Activated CD4-positive, CD25-positive, alpha-beta regulatory T cell treated with anti-CD3 and anti-CD28 coated beads, Interleukin-2, amount 50 U/mL, for 24 hours (primary cell): ENCODE results near the gene KRTAP5-6.

Experiments
- ATAC-seq, 2 donors: fragments of 150-1000 bp; cut with Tn5 transposase; one replicate each; pipeline ENCODE4 v1.10.0; 2021; ENCODE audit warnings: mild to moderate bottlenecking in 1 of 2, moderate library complexity in 1 of 2

The KRTAP5-6 gene

GRCh38 chr11:1733716-1734640 lies 37.0 kb downstream of the KRTAP5-6 start:
- ATAC-seq: no peak

- no peak for ATAC-seq
Observed at GRCh38 chr11:1734641-1735081, 37.7 kb downstream of the KRTAP5-6 start.

GRCh38 chr11:1735271-1735670 lies 38.3 kb downstream of the KRTAP5-6 start:
- ATAC-seq: no peak

DNA sequence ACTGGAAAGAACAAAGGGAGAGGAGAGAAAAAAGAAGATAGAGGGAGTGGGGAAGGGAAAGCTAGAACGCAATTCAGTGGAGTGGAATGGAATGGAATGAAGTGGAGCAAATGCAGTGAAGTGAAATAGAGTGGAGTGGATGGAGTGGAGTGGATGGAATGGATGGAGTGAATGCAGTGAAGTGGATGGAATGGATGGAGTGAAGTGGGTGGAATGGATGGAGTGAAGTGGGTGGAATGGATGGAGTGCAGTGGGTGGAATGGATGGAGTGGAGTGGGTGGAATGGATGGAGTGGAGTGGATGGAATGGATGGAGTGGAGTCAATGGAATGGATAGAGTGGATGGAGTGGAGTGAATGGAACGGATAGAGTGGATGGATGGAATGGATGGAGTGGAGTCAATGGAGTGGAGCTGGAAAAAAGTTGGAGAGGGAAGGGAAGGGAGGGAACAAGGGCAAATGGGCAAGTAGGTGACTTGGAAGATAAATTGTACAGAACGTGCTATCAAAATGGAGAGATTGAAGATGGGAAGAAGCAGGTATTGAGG lies 39.5 kb downstream of the KRTAP5-6 start:
- ATAC-seq: no peak

GRCh38 chr11:1737080-1737757 lies 40.2 kb downstream of the KRTAP5-6 start:
- no peak for ATAC-seq

- ATAC-seq: no peak
Observed at GRCh38 chr11:1738380-1738779, 41.4 kb downstream of the KRTAP5-6 start.

DNA sequence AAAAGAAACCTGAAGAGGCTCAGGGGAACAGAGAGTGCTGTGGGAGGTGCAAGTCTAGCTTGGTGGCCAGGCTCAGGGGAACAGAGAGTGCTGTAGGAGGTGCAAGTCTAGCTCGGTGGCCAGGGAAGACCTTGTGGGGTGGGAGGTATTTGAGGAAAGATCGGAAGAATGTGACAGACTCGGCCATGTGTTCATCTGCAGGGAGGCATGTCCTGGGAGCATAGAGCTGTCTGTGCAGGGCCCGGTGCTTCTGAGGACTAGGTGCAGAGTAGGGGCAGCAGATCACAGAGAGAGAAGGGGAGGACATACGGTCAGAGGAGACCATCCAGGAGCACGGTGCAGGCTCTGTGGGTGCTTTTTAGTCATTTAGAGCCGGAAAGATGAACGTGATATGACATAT lies 42.6 kb downstream of the KRTAP5-6 start:
- no peak for ATAC-seq

DNA sequence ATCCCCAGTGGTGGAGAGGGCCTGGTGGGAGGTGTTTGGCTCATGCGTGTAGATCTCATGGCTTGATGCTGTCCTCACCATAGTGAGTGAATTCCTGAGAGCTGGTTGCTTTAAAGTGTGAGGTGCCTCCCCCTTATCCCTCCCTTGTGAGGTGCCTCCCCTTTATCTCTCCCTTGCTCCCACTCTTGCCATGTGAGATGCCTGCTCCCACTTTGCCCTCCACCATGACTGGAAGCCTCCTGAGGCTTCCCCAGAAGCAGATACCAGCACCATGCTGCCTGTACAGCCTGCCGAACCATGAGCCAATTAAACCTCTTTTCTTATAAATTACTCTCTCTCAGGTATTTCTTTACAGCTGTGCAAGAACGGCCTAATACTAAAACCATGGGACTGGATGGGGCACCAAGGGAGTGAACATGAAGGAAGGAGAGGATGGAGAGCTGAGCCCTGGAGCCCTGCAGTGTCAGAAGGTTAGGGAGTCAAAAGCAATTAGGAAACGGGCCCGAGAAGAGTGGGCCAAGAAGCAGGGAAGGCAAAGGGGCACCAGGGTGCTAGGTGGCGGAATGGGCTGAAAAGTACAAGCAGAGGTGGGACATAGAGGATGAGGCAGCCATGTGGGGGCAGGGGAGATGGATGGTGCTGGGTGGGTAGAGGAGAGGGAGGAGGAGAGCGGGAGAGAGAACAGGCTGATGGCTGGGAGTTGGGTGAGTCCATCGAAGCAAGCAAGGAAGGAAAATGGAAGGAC lies 44.0 kb downstream of the KRTAP5-6 start:
- ATAC-seq: no peak

- no peak for ATAC-seq
Observed at GRCh38 chr11:1741741-1742140, 44.7 kb downstream of the KRTAP5-6 start.

DNA sequence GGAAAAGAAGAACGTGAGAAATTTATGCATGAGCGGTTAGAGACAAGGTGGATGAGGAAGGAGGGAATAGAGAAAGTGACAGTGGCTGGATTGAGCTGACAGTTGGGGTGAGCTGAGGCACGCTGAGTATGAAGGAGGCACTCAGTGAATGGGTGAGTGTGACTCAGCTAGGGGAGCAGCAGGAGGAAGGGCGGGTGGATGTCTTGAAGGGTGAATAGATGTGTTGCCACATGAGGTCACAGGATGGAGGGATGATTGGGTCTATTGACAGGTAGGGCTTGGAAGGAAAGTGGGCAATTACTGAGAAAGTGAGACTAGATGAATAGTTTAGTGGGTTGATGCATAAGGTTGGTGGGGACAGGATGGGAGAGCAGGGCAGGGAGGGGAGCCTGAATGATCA lies 45.4 kb downstream of the KRTAP5-6 start:
- no peak for ATAC-seq

DNA sequence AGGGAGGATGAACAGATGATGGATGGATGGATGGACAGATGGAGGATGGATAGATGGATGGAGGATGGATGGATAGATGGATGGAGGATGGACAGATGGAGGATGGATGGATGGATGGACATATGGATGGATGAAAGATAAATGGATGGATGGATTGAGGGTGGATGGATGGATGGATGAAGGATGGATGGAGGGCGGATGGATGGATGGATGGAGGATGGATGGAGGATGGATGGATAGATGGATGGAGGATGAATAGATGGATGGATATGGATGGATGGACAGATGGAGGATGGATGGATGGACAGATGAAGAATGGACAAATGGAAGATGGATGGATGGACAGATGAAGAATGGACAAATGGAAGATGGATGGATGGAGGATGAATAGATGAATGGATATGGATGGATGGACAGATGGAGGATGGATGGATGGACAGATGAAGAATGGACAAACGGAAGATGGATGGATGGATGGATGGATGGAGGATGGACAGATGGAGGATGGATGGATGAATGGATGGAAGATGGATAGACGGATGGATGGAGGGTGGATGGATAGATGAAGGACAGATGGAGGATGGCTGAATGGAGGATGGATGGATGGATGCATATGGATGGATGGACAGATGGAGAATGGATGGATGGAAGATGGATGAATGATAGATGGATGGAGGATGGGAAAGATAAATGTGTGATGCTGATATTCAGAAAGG lies 46.0 kb downstream of the KRTAP5-6 start:
- ATAC-seq: no peak

DNA sequence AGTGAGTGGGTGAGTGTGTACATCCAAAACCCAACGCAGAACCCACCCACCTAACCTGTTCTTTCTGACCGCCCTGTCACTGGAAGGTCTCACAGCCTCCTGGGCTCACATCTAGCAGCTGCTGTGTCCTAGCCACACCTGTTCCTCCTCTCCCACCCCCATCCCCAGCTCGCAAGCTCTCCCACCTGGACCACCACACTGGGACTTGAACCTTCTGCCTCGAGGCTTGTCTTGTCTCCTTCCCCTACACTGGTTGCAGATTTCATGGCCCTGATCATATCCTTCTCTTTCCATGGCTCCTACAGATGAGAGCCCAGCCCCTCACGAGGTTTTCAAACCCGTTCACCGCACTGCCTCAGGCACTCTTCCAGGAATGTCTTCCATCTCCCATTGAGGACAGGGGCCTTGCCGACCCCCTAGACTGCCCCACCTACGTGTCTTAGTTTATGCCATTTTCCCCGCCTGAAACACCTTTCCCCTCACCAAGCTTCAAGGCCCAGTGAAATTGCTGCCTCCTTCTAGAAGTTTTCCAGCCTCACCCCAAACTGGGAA lies 46.7 kb downstream of the KRTAP5-6 start:
- ATAC-seq: no peak

- no peak for ATAC-seq
Observed at GRCh38 chr11:1744137-1744886, 47.3 kb downstream of the KRTAP5-6 start.

DNA sequence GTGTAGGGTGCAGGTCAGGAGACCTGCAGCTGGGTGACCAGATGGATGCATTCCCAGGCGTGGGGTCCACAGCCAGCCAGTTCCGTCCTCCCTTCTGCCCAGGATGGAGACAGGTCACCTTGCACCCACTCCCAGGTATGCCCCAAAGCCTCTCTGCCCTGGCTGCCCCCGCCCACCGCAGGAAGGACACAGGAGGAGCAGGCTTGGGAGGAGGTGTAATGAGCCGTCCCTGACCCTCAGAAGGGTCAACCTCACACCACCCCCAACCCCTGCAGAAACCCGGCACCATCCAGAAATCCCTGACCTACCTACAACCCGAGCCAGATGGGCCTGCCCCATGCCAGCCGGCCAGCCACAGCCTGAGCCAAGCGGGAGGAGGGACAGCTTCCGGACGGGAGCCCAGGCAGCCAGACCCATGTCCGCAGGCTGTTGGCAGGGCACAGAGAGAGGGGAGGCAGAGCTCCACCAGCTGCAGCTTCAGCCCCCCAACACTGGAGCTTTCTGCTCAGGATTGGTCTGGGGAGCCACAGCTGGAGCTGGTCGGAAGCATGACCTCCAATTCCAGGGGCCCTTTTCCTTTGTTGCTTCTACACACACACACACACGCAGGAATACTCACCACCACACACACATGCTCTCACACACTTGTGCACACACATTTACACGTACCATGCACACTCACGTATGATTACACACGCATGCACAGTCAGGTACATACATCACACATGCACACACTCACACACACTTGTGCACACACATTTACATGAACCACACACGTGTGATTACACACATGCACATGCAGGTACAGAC lies 48.1 kb downstream of the KRTAP5-6 start:
- no peak for ATAC-seq

GRCh38 chr11:1745701-1746320 lies 48.8 kb downstream of the KRTAP5-6 start:
- ATAC-seq: no peak

DNA sequence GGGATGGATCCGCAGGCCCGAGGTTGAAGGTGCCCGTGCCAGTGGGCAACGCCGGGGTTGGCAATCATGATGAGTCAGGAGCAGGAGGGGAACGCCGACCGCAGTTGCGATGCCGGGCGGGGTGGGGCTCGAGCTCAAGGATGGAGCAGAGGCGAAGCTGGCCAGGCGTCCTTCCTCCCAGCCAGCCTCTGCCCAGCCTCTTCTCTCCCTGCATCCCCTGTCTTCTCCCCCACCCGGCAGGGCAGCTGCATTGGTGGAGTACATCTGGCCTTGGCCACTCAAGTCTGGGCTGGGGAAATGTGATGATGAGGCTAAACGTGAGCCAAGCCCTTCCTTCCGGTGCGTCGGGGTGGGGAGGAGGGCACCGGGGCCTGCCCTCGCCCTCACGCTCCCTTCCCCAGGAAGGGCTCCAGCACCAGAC lies 49.5 kb downstream of the KRTAP5-6 start:
- no peak for ATAC-seq

GRCh38 chr11:1746956-1747752 lies 50.2 kb downstream of the KRTAP5-6 start:
- no peak for ATAC-seq
